LNCaP clone FGC (cell line): ENCODE measurements around the gene LARP4B.
"Not testable (repeated sequence)": the region's sequence is repeated elsewhere in the genome, so short reads cannot be mapped to it uniquely, and the experiment has no call there.

Experiments
- DNase-seq: peaks from one replicate; pipeline ENCODE4 v3.0.0-alpha.2; 2011; ENCODE audit warnings: low read depth
- H3K4me3 ChIP-seq: 2 replicates; pipeline ENCODE4 v1.5.1; 2011; ENCODE audit warnings: mild to moderate bottlenecking, low read depth, low read length, control low read depth
- CTCF ChIP-seq: IDR thresholded peaks from 2 replicates; pipeline ENCODE4 v1.5.1; 2012; ENCODE audit warnings: mild to moderate bottlenecking; ENCODE audit not compliant: control insufficient read depth, insufficient read depth; ENCODE audit errors: extremely low read depth

The LARP4B gene

GRCh38 chr10:938941-939678 lies 7.6 kb upstream of the LARP4B start:
- TF ChIP-seq CTCF = no peak
- H3K4me3 ChIP-seq = no peak overlapping the region
- no peak for DNase-seq

GRCh38 chr10:934746-935406 lies 3.4 kb upstream of the LARP4B start:
- H3K4me3 ChIP-seq = no peak overlapping the region
- DNase-seq = no peak
- TF ChIP-seq CTCF = no peak

GRCh38 chr10:934165-934564 lies 2.7 kb upstream of the LARP4B start:
- not testable (repeated sequence) for H3K4me3 ChIP-seq, DNase-seq

DNA sequence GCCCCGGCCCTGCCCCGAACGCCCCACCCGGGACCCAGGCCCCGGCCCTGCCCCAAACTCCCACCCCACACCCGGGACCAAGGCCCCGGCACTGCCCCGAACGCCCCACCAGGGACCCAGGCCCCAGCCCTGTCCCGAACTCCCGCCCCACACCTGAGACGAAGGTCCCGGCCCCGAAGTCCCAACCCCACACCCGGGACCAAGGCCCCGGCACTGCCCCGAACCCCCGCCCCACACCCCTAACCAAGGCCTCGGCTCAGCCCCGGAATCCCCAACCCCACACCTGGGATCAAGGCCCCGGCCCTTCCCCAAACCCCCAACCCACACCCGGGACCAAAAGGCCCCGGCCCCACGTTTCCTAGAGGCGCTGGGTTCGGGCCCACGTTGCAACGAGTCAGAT lies 1.1 kb upstream of the LARP4B start:
- TF ChIP-seq CTCF = no peak
- no peak for DNase-seq
- H3K4me3 ChIP-seq = peak overlapping the region; percentile 59

- peak; percentile 54 for DNase-seq
These were observed 730 bp downstream of the LARP4B start for GRCh38 chr10:930625-931325.

GRCh38 chr10:929960-930624 lies 1.4 kb downstream of the LARP4B start:
- no peak for TF ChIP-seq CTCF
- H3K4me3 ChIP-seq = peak overlapping the region; percentile 84
- no peak for DNase-seq

More at GRCh38 chr10:930625-931325, 730 bp downstream of the LARP4B start:
- TF ChIP-seq CTCF = peak; percentile 12; the same call in 1 of the 2 replicates
- H3K4me3 ChIP-seq = peak overlapping the region; percentile 84

GRCh38 chr10:927131-927530 lies 4.4 kb downstream of the LARP4B start:
- no peak for DNase-seq
- TF ChIP-seq CTCF = no peak
- no peak overlapping the region for H3K4me3 ChIP-seq
